ENCODE results near the gene RHOV.
A peak's percentile ranks its signal among the peaks of the same experiment; 100 is the strongest.

DNA sequence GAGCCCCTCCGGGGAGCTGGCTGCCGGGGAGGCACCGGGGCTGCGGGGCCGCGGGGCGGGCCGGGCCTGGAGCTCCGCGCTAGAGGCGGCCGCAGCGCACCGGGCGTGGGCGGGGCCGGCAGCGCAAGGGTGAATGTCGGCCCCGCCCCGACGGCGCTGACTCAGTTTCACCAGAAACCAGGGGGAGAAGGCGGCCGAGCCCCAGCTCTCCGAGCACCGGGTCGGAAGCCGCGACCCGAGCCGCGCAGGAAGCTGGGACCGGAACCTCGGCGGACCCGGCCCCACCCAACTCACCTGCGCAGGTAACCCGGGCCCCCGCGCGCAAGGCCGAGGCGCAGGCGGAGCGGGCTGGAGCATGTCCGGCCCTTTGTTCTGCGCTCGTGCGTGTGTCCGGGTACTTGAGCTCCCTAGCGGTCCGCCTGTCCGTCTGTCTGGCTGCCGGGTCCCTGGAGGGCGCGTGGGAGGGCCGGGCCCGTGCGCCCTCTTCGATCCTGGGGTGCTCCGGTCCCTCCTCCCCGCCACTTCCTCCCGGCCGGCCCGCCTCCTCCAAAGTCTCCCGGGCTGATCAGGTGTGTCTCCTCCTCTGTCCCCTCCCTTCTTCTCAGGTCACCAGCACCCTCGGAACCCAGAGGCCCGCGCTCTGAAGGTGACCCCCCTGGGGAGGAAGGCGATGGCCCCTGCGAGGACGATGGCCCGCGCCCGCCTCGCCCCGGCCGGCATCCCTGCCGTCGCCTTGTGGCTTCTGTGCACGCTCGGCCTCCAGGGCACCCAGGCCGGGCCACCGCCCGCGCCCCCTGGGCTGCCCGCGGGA is 29.9 kb downstream of the RHOV start, which contains the start of gene SPINT1:
- TF ChIP-seq EZH2 (IDR thresholded peaks at IDR 0.05; ENCODE audit: insufficient read depth, poor library complexity, severe bottlenecking) (peak; percentile 90), EZH2phosphoT487 (IDR thresholded peaks at IDR 0.05; ENCODE audit: insufficient read depth, low read depth) (no peak)

Measured in GM23248 (cell line).